ENCODE results near the gene NETO2. TPM values are rescaled to one million over a fixed set of nuclear protein-coding genes. Genes with fewer than 3 reads are reported as not detected.

The NETO2 gene
- total and polyA plus RNA-seq, 2 of the 13 experiments (the other 11 are each of a cell fraction or from before 2014, with no cell fraction given), result 8.2 to 13.5 TPM

GRCh38 chr16:47142821-47143676, 696 bp downstream of the NETO2 start (continued):
- TF ChIP-seq ZNF574 (CRISPR knock-in tag; IDR thresholded peaks at IDR 0.05) (peak; percentile 81), HMG20A (CRISPR knock-in tag; IDR thresholded peaks at IDR 0.05; ENCODE audit: borderline replicate concordance) (no peak), ZNF660 (CRISPR knock-in tag; IDR thresholded peaks at IDR 0.05; ENCODE audit: borderline replicate concordance, low read depth) (no peak), CBFB (CRISPR knock-in tag; IDR thresholded peaks at IDR 0.05) (no peak), IKZF1 (IDR thresholded peaks at IDR 0.05) (no peak), ZNF143 (CRISPR knock-in tag; IDR thresholded peaks at IDR 0.05) (no peak), ZNF3 (CRISPR knock-in tag; IDR thresholded peaks at IDR 0.05) (no peak), CENPBD1 (CRISPR knock-in tag; IDR thresholded peaks at IDR 0.05; ENCODE audit: borderline replicate concordance, low read depth) (no peak), ATF2 (CRISPR knock-in tag; IDR thresholded peaks at IDR 0.05) (no peak), ZNF280D (CRISPR knock-in tag; IDR thresholded peaks at IDR 0.05) (no peak), ZNF740 (CRISPR knock-in tag; IDR thresholded peaks at IDR 0.05) (0 out of 2 replicates have a peak, but pooled peaks have one; percentile 23), U2AF2 (IDR thresholded peaks at IDR 0.05; ENCODE audit: low read depth, low read length) (no peak), BHLHE40 (IDR thresholded peaks at IDR 0.05; ENCODE audit: low read length) (no peak; the same call in 1 of the 2 replicates), PITX1 (CRISPR knock-in tag; IDR thresholded peaks at IDR 0.05) (no peak), MXD1 (CRISPR knock-in tag; IDR thresholded peaks at IDR 0.05) (peak; percentile 39; the same call in 1 of the 2 replicates), KLF12 (CRISPR knock-in tag; IDR thresholded peaks at IDR 0.05; ENCODE audit: borderline replicate concordance) (no peak), SRSF1 (optimal IDR thresholded peaks at IDR 0.05; ENCODE audit: low read depth, low read length) (no peak), ZNF781 (CRISPR knock-in tag; IDR thresholded peaks at IDR 0.05; ENCODE audit: borderline replicate concordance, not compliant biosample characterization) (no peak), NR2F2 (IDR thresholded peaks at IDR 0.05; ENCODE audit: borderline replicate concordance, low read depth) (no peak), ZNF230 (CRISPR knock-in tag; IDR thresholded peaks at IDR 0.05) (no peak)

Measured in HepG2 (cell line).